ENCODE data around the gene MRPL18. TPM values are rescaled to one million over a fixed set of nuclear protein-coding genes. Genes with fewer than 3 reads are reported as not detected.

Gene MRPL18
- total and polyA plus RNA-seq, 2 donors (not counting 1 experiment from before 2014, with no cell fraction given): 80.4 to 87.1 TPM

- Histone ChIP-seq H3K79me2 (ENCODE audit: control insufficient read depth, insufficient read depth, low read length) (no peaks in the 10 kb centered on the region), H3K27ac (ENCODE audit: insufficient read depth, low read length) (no peak overlapping the region), H3K4me3 (replicated peaks in 1 of 4; ENCODE audit: control extremely low read depth in 1 of 4, insufficient read depth in 1 of 4, low read depth in 3 of 4, low read length in 4 of 4) (no peak overlapping the region), H3K36me3 (ENCODE audit: control insufficient read depth, insufficient read depth, low read length) (no peaks in the 10 kb centered on the region), H3K4me2 (ENCODE audit: extremely low read depth, insufficient read depth, low read length) (no peak overlapping the region), H3K4me1 (ENCODE audit: control insufficient read depth, extremely low read depth, insufficient read depth, low read length) (no peaks in the 10 kb centered on the region), H3K9me3 (ENCODE audit: control insufficient read depth, insufficient read depth, low read depth, low read length) (no peaks in the 10 kb centered on the region), H4K20me1 (ENCODE audit: control insufficient read depth, extremely low read depth, insufficient read depth, low read length) (no peaks in the 10 kb centered on the region), H2AFZ (ENCODE audit: low read length) (no peak overlapping the region), H3K27me3 (ENCODE audit: control insufficient read depth, insufficient read depth, low read length) (no peaks in the 10 kb centered on the region), H3K9ac (ENCODE audit: insufficient read depth, low read length) (no peak overlapping the region)
- no peak for DNase-seq (ENCODE audit: low read depth in 2 of 2)
- TF ChIP-seq EZH2 (IDR thresholded peaks at IDR 0.05; ENCODE audit: low read length, missing control alignments): no peak
- no peak for TF ChIP-seq CTCF (conservative IDR thresholded peaks at IDR 0.05 in 1 of 2, IDR thresholded peaks at IDR 0.05 in 1 of 2; ENCODE audit: low read depth in 1 of 2, low read length in 2 of 2)
These were observed 46.6 kb downstream of the MRPL18 start for GRCh38 chr6:159836718-159837490.

- H2AFZ ChIP-seq (ENCODE audit: low read length): no peak overlapping the region
- H3K9me3 ChIP-seq (ENCODE audit: control insufficient read depth, insufficient read depth, low read depth, low read length): no peaks in the 10 kb centered on the region
- no peaks in the 10 kb centered on the region for H3K27me3 ChIP-seq (ENCODE audit: control insufficient read depth, insufficient read depth, low read length)
- H3K4me3 ChIP-seq (replicated peaks in 1 of 4; ENCODE audit: control extremely low read depth in 1 of 4, insufficient read depth in 1 of 4, low read depth in 3 of 4, low read length in 4 of 4): no peak overlapping the region
- H3K27ac ChIP-seq (ENCODE audit: insufficient read depth, low read length): no peak overlapping the region
- no peaks in the 10 kb centered on the region for H4K20me1 ChIP-seq (ENCODE audit: control insufficient read depth, extremely low read depth, insufficient read depth, low read length)
- H3K4me1 ChIP-seq (ENCODE audit: control insufficient read depth, extremely low read depth, insufficient read depth, low read length): no peaks in the 10 kb centered on the region
- H3K9ac ChIP-seq (ENCODE audit: insufficient read depth, low read length): no peak overlapping the region
- H3K4me2 ChIP-seq (ENCODE audit: extremely low read depth, insufficient read depth, low read length): no peak overlapping the region
- no peak for TF ChIP-seq CTCF (conservative IDR thresholded peaks at IDR 0.05 in 1 of 2, IDR thresholded peaks at IDR 0.05 in 1 of 2; ENCODE audit: low read depth in 1 of 2, low read length in 2 of 2)
- TF ChIP-seq EZH2 (IDR thresholded peaks at IDR 0.05; ENCODE audit: low read length, missing control alignments): no peak
- no peaks in the 10 kb centered on the region for H3K36me3 ChIP-seq (ENCODE audit: control insufficient read depth, insufficient read depth, low read length)
- no peaks in the 10 kb centered on the region for H3K79me2 ChIP-seq (ENCODE audit: control insufficient read depth, insufficient read depth, low read length)
- no peak for DNase-seq (ENCODE audit: low read depth in 2 of 2)
These were observed 47.2 kb downstream of the MRPL18 start for GRCh38 chr6:159837511-159837910.

GRCh38 chr6:159838020-159838744, 47.9 kb downstream of the MRPL18 start:
- Histone ChIP-seq H3K27me3 (ENCODE audit: control insufficient read depth, insufficient read depth, low read length) (no peaks in the 10 kb centered on the region), H3K4me2 (ENCODE audit: extremely low read depth, insufficient read depth, low read length) (no peak overlapping the region), H2AFZ (ENCODE audit: low read length) (no peak overlapping the region), H3K36me3 (ENCODE audit: control insufficient read depth, insufficient read depth, low read length) (no peaks in the 10 kb centered on the region), H3K27ac (ENCODE audit: insufficient read depth, low read length) (no peak overlapping the region), H4K20me1 (ENCODE audit: control insufficient read depth, extremely low read depth, insufficient read depth, low read length) (no peaks in the 10 kb centered on the region), H3K9ac (ENCODE audit: insufficient read depth, low read length) (no peak overlapping the region), H3K79me2 (ENCODE audit: control insufficient read depth, insufficient read depth, low read length) (no peaks in the 10 kb centered on the region), H3K4me3 (replicated peaks in 1 of 4; ENCODE audit: control extremely low read depth in 1 of 4, insufficient read depth in 1 of 4, low read depth in 3 of 4, low read length in 4 of 4) (no peak overlapping the region), H3K9me3 (ENCODE audit: control insufficient read depth, insufficient read depth, low read depth, low read length) (no peaks in the 10 kb centered on the region), H3K4me1 (ENCODE audit: control insufficient read depth, extremely low read depth, insufficient read depth, low read length) (no peaks in the 10 kb centered on the region)
- TF ChIP-seq EZH2 (IDR thresholded peaks at IDR 0.05; ENCODE audit: low read length, missing control alignments) (no peak), CTCF (conservative IDR thresholded peaks at IDR 0.05 in 1 of 2, IDR thresholded peaks at IDR 0.05 in 1 of 2; ENCODE audit: low read depth in 1 of 2, low read length in 2 of 2) (no peak)
- DNase-seq (ENCODE audit: low read depth in 2 of 2): no peak

Data from fibroblast of lung (primary cell).